Keratinocyte (primary cell): Measurements from ENCODE around the gene IFIH1. TPM values are rescaled to one million over a fixed set of nuclear protein-coding genes. Genes with fewer than 3 reads are reported as not detected.

ENCODE experiments used
- DNase-seq: peaks from one replicate; pipeline ENCODE4 v3.0.0-alpha.2; 2011; ENCODE audit warnings: low read depth, missing footprints, low spot score
- FAIRE-seq: peaks from 2 replicates; lab custom pipeline; 2011; peaks lifted over from hg19 to GRCh38; lab: Jason Lieb, UNC
- H2AFZ ChIP-seq: 2 replicates; pipeline ENCODE4 v1.6.0; 2012; ENCODE audit warnings: low read length, control low read depth, inconsistent platforms; ENCODE audit not compliant: control insufficient read depth
- H3K27ac ChIP-seq: 2 replicates; pipeline ENCODE4 v1.5.1; 2011; ENCODE audit warnings: low read length; ENCODE audit not compliant: control insufficient read depth, insufficient read depth
- H3K27me3 ChIP-seq: 3 replicates; pipeline ENCODE4 v1.6.0; 2011; ENCODE audit warnings: low read length; ENCODE audit not compliant: control insufficient read depth, insufficient read depth; ENCODE audit errors: extremely low read depth
- H3K36me3 ChIP-seq, 2 experiments: 2 replicates in 1 of 2; 3 replicates in 1 of 2; pipeline ENCODE4 v1.5.1; 2011; ENCODE audit warnings: low read length in 2 of 2, mild to moderate bottlenecking in 1 of 2; ENCODE audit not compliant: control insufficient read depth in 2 of 2, insufficient read depth in 2 of 2; ENCODE audit errors: extremely low read depth in 1 of 2
- H3K4me1 ChIP-seq: 3 replicates; pipeline ENCODE4 v1.5.1; 2011; ENCODE audit warnings: low read length; ENCODE audit not compliant: control insufficient read depth, insufficient read depth; ENCODE audit errors: extremely low read depth
- H3K4me2 ChIP-seq: 3 replicates; pipeline ENCODE4 v1.6.0; 2011; ENCODE audit warnings: low read depth, low read length; ENCODE audit not compliant: control insufficient read depth, insufficient read depth; ENCODE audit errors: extremely low read depth
- H3K4me3 ChIP-seq, 3 experiments: fragments of 200-600 bp in 1 of 3; sonication (generic) in 1 of 3; 2 replicates in 2 of 3; 3 replicates in 1 of 3; pipeline ENCODE4 v1.5.1; 2011 to 2016; ENCODE audit warnings: low read length in 3 of 3, mild to moderate bottlenecking in 3 of 3, control low read depth in 2 of 3, inconsistent platforms in 1 of 3, low read depth in 1 of 3, mixed read lengths in 1 of 3, mixed run types in 1 of 3, moderate library complexity in 1 of 3; ENCODE audit not compliant: control insufficient read depth in 2 of 3, insufficient read depth in 2 of 3; ENCODE audit errors: extremely low read depth in 1 of 3
- H3K79me2 ChIP-seq: 2 replicates; pipeline ENCODE4 v1.6.0; 2012; ENCODE audit warnings: low read length; ENCODE audit not compliant: control insufficient read depth, insufficient read depth
- H3K9ac ChIP-seq: 3 replicates; pipeline ENCODE4 v1.6.0; 2011; ENCODE audit warnings: low read length; ENCODE audit not compliant: control insufficient read depth, insufficient read depth; ENCODE audit errors: extremely low read depth
- H3K9me1 ChIP-seq: 3 replicates; pipeline ENCODE4 v1.6.0; 2011; ENCODE audit warnings: low read length; ENCODE audit not compliant: control insufficient read depth, insufficient read depth; ENCODE audit errors: extremely low read depth
- H3K9me3 ChIP-seq: 2 replicates; pipeline ENCODE4 v1.5.1; 2012; ENCODE audit warnings: low read depth, low read length; ENCODE audit not compliant: control insufficient read depth
- H4K20me1 ChIP-seq: 3 replicates; pipeline ENCODE4 v1.6.0; 2011; ENCODE audit warnings: low read length; ENCODE audit not compliant: control insufficient read depth, insufficient read depth; ENCODE audit errors: extremely low read depth
- CTCF ChIP-seq, 3 experiments: IDR thresholded peaks in 1 of 3; conservative IDR thresholded peaks in 1 of 3; optimal IDR thresholded peaks in 1 of 3; 2 replicates in 2 of 3; 3 replicates in 1 of 3; pipeline versions ENCODE3 to v1.5.1; 2011; ENCODE audit warnings: low read length in 3 of 3, mild to moderate bottlenecking in 3 of 3, moderate library complexity in 2 of 3, control low read depth in 1 of 3, inconsistent platforms in 1 of 3; ENCODE audit not compliant: insufficient read depth in 2 of 3; ENCODE audit errors: extremely low read depth in 1 of 3
- EZH2 ChIP-seq: IDR thresholded peaks from one replicate; pipeline ENCODE4 v1.6.1; 2012; ENCODE audit warnings: inconsistent platforms, mild to moderate bottlenecking, low read length, moderate library complexity
- dilution Hi-C: fragments of 300-500 bp; cut with MboI; formaldehyde crosslinking; loops from one replicate; pipeline ENCODE4 v1.7.0; 2020; ENCODE audit warnings: low sequenced_read_pairs; ENCODE audit not compliant: extremely low pct_ligation_motif_present
- polyA plus RNA-seq, 5 experiments: library from polyadenylated mRNA; depleted of rRNA in 3 of 5; stranded (reverse) in 3 of 5; stranded (forward) in 1 of 5; unstranded in 1 of 5; fragments of >200 nt; gene quantifications; 1 replicate in 1 of 5; 2 replicates in 3 of 5; 3 replicates in 1 of 5; pipeline versions ENCODE4 v1.2.1 to v1.2.3, GENCODE V29; 2011 to 2012; ENCODE audit warnings: missing spikeins in 2 of 5, low read depth in 1 of 5, low replicate concordance in 1 of 5

IFIH1 gene
- polyA plus RNA-seq, 1 donor (not counting 4 experiments of a cell fraction or from before 2014, with no cell fraction given) = 18.5 TPM

GRCh38 chr2:162230761-162231160, 87.7 kb downstream of the IFIH1 start:
- DNase-seq (no peak), FAIRE-seq (no peak)
- dilution Hi-C loops = no loop called here
- Histone ChIP-seq H3K27ac (no peak overlapping the region), H3K9ac (no peak overlapping the region), H3K9me1 (no peaks in the 10 kb centered on the region), H3K4me2 (no peak overlapping the region), H3K4me1 (peaks cover 23% of the 10 kb centered on the region), H3K36me3 (peaks cover 0 to 4% of the 10 kb centered on the region in 2 experiments), H3K4me3 (no peak overlapping the region), H4K20me1 (no peaks in the 10 kb centered on the region), H3K79me2 (no peaks in the 10 kb centered on the region), H2AFZ (peak overlapping the region; percentile 52), H3K9me3 (no peaks in the 10 kb centered on the region), H3K27me3 (no peaks in the 10 kb centered on the region)
- TF ChIP-seq EZH2 = no peak
- TF ChIP-seq CTCF (optimal IDR thresholded peaks at IDR 0.05 in 1 of 3, IDR thresholded peaks at IDR 0.05 in 1 of 3, conservative IDR thresholded peaks at IDR 0.05 in 1 of 3; ENCODE audit: extremely low read depth in 1 of 3, insufficient read depth in 2 of 3, low read length in 3 of 3) = no peak

- FAIRE-seq (peak; percentile 64), DNase-seq (no peak)
- H3K4me1 ChIP-seq = peaks cover 5% of the 10 kb centered on the region
- TF ChIP-seq EZH2 (no peak), CTCF (optimal IDR thresholded peaks at IDR 0.05 in 1 of 3, IDR thresholded peaks at IDR 0.05 in 1 of 3, conservative IDR thresholded peaks at IDR 0.05 in 1 of 3; ENCODE audit: extremely low read depth in 1 of 3, insufficient read depth in 2 of 3, low read length in 3 of 3) (no peak)
- no peak overlapping the region for H3K9ac ChIP-seq
- H3K79me2 ChIP-seq = no peaks in the 10 kb centered on the region
- H3K4me2 ChIP-seq = no peak overlapping the region
- peak overlapping the region; percentile 37 for H2AFZ ChIP-seq
- H3K9me1 ChIP-seq = no peaks in the 10 kb centered on the region
- dilution Hi-C loops = no loop called here
- H4K20me1 ChIP-seq = no peaks in the 10 kb centered on the region
- H3K9me3 ChIP-seq = no peaks in the 10 kb centered on the region
- no peak overlapping the region for H3K27ac ChIP-seq
- no peaks in the 10 kb centered on the region for H3K27me3 ChIP-seq
- H3K36me3 ChIP-seq = peaks cover 0 to 5% of the 10 kb centered on the region in 2 experiments
- H3K4me3 ChIP-seq = no peak overlapping the region
Measured at GRCh38 chr2:162226836-162227235, 91.6 kb downstream of the IFIH1 start.
